ENCODE results near the gene OGFOD2.
"Not testable (repeated sequence)": the region's sequence is repeated elsewhere in the genome, so short reads cannot be mapped to it uniquely, and the experiment has no call there.

The OGFOD2 gene

DNA sequence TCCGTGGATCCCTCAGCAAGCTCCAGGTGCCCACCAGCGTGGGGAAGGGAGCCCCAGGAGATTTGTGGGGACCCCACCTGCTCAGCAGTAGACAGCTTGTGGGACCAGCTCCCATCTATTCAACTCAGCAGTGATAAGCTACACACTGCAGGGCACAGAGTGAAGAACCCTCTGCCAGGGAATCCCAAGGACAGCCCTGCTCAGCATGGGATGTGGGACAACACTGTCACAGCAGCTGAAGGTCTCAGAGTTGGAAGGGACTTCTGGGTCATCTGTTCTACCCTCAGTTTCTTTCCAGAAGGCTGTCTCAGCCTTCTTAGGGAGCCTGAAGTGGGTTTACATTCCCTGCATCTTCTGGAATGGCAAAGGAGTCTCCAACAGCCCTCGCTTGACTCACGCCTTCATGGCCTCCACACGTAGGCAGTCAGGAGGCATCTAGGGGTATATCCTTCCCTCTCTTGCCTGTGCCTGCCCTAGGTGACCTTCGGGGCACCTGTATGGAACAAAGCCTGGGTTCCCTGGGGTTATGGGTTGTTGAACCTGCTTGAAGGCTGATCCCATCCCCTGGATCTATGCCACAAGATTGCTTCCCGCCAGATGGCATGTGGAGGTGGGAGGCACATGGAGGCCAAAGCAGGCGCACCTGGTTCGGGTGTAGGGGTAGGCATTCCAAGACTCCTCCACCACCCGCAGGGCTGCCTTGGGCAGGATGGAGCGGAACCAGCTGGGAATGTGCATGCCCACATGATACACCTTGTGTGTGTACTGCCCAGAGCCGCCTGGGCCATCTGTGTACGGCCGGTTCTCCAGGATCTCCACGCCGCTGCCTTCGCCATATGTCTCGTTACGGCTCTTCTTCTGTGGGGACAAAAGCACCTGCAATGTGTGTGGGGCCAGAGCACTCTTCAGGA is 38.4 kb downstream of the OGFOD2 start:
- H3K27ac Mint-ChIP-seq, result no peak overlapping the region

DNA sequence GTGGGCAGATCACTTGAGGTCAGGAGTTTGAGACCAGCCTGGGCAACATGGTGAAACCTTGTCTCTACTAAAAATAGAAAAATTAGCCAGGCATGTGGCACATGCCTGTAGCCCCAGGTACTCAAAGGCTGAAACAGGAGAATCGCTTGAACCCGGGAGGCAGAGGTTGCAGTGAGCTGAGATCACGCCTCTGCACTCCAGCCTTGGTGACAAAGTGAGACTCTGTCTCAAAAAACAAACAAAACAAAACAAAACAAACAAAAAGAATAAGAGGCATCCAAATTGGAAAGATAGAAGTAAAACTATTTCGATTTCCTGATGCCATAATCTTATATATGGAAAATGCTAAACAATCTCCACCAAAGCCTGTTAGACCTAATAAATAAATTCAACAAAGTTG is 39.4 kb downstream of the OGFOD2 start:
- H3K4me3 Mint-ChIP-seq; H3K4me1 Mint-ChIP-seq; H3K27me3 Mint-ChIP-seq; H3K9me3 Mint-ChIP-seq; H3K36me3 Mint-ChIP-seq (ENCODE audit: low read depth); ATAC-seq; H3K27ac Mint-ChIP-seq; DNase-seq: not testable (repeated sequence)

More for the DNA sequence above, 38.4 kb downstream of the OGFOD2 start:
- Mint-ChIP-seq H3K9me3 (no peaks in the 10 kb centered on the region), H3K4me3 (no peak overlapping the region), H3K27me3 (no peaks in the 10 kb centered on the region), H3K36me3 (ENCODE audit: low read depth) (no peaks in the 10 kb centered on the region), H3K4me1 (no peaks in the 10 kb centered on the region)
- DNase-seq (no peak), ATAC-seq (no peak)

DNA sequence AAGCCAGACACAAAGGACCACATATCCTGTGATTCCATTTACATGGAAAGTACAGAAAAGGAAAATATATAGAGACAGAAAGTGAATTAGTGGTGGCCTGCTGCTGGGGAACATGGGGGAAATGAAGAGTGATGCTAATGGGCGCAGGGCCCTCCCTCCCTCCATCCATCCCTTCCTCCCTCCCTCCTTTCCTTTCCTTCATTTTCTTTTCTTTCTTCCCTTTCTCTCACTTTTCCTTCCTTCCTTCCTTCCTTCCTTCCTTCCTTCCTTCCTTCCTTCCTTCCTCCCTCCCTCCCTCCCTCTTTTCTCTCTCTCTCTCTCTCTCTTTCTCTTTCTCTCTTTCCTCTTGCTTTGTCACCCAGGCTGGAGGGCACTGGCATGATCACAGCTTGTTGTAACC is 42.7 kb downstream of the OGFOD2 start:
- Mint-ChIP-seq H3K9me3 (no peaks in the 10 kb centered on the region), H3K27ac (no peak overlapping the region)
- no peak for DNase-seq

DNA sequence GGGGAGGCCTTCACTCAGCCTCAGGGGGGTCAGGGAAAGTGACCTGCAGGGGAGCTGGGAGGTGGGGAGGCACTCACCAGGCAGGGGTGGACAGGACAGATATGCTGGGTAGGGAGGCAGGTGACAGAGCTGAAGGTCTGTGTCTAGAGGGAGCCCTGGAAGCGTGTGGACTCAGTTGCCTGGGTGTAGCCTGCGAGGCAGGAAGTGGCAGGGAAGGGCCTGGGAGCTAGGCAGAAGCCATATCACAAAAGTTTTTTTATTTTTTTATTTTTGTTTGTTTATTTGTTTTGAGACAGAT is 44.7 kb downstream of the OGFOD2 start:
- no peak for DNase-seq
- H3K27me3 Mint-ChIP-seq, result no peaks in the 10 kb centered on the region
- no peaks in the 10 kb centered on the region for H3K9me3 Mint-ChIP-seq
- H3K4me3 Mint-ChIP-seq, result no peak overlapping the region
- H3K4me1 Mint-ChIP-seq, result peaks cover 19% of the 10 kb centered on the region
- no peak for ATAC-seq
- peak overlapping the region; percentile 6 for H3K27ac Mint-ChIP-seq
- no peaks in the 10 kb centered on the region for H3K36me3 Mint-ChIP-seq (ENCODE audit: low read depth)

More for the DNA sequence above, 42.7 kb downstream of the OGFOD2 start:
- Mint-ChIP-seq H3K36me3 (ENCODE audit: low read depth) (no peaks in the 10 kb centered on the region), H3K4me3 (no peak overlapping the region), H3K27me3 (no peaks in the 10 kb centered on the region), H3K4me1 (peaks cover 4% of the 10 kb centered on the region)
- no peak for ATAC-seq

DNA sequence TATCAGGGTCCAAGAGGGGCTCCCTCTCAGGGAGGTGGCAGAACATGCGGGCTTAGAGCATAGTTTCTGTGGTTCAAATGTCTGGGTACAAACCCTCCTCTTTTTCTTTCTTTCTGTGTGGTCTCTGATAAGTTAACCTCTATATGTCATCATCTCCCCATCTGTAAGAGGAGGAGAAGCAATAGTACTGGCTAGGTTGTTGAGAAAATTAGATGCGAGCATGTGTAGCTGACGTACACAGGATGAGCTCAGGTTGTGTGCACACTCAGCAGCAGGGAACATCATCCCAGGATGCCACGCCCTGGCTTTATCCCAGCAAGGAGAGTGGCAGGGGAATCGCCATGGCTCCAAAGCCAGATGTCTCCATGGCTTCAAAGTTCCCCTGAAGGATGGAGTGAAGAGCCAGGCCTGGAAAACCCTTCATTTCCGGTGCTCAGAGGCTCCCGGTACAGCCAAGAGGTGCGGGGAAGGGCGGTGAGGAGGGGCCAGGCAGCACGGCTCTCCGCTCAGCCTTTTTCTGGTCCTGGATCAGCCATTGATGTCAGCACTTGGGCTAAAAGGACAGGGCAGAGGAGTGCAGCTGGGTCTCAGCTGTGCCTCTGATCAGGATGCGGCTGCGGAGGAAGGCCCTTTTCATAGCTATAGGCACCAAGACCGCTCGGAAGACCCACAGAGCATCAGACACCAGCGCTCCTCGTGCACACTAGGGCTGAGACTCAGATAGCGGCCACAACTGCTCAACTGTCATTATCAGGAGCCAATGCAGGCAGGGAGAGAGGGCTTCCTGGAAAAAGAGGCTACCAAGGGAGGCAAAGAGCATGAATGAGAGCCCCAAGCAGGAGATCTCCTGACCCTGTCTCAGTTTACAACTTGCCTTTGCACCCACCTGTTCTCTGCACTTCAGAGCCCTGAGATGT is 46.9 kb downstream of the OGFOD2 start:
- Mint-ChIP-seq H3K27ac (no peak overlapping the region), H3K4me3 (no peak overlapping the region), H3K27me3 (no peaks in the 10 kb centered on the region), H3K4me1 (peaks cover 29% of the 10 kb centered on the region), H3K9me3 (no peaks in the 10 kb centered on the region), H3K36me3 (ENCODE audit: low read depth) (no peaks in the 10 kb centered on the region)
- DNase-seq, result no peak
- ATAC-seq, result no peak

DNA sequence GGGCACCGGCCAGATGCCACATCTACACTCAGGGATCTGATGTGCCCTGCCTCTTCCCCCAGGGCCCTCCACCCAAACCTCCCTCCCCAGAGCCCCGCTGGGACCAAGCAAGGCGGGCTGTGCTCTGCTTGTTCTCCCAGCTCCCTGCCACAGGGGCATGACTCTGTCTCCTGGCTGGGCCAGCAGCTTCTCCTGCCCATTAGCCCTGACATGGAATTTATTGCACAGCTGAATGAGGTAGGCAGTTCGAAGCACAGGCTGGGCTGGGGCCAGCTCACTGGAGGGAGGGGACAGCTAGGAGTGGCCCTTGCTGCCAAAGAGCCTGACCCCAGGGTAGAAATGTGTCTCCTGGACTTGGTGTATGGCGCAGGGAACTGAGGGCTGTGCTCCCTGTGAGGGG is 47.8 kb downstream of the OGFOD2 start:
- ATAC-seq, result no peak
- H3K27ac Mint-ChIP-seq, result no peak overlapping the region

DNA sequence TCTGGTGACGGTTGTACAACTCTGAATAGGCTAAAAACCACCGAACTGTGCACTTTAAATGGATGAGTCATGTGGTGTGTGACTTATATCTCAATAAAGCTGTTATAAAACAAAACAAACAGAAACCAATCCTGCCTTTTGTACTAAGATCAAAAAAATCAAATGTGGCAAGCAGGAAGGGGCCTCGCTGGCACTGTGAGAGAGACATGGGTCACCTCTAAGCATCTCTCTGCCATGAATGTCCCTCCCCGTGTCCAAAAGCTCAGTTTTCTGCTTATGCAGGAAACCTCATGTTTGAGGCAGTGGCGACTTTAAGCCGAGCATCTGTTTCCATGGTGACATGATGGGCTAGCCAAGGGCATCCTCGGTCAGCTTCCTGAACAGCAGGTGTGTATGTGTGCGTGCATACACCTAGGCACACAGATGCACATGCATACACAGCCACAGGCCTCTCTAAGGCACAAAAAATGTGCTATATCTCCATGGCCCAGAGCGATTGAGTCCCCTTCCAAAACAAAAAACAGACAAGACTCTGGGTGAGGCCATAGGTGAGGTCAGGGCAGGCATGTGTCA is 49.9 kb downstream of the OGFOD2 start:
- H3K27ac Mint-ChIP-seq, result peak overlapping the region; percentile 60
- no peaks in the 10 kb centered on the region for H3K36me3 Mint-ChIP-seq (ENCODE audit: low read depth)
- H3K4me3 Mint-ChIP-seq, result no peak overlapping the region
- H3K27me3 Mint-ChIP-seq, result no peaks in the 10 kb centered on the region
- no peaks in the 10 kb centered on the region for H3K9me3 Mint-ChIP-seq
- H3K4me1 Mint-ChIP-seq, result peaks cover 27% of the 10 kb centered on the region
- ATAC-seq (peak; percentile 90), DNase-seq (peak; percentile 18)

More for the DNA sequence above, 47.8 kb downstream of the OGFOD2 start:
- no peaks in the 10 kb centered on the region for H3K36me3 Mint-ChIP-seq (ENCODE audit: low read depth)
- H3K27me3 Mint-ChIP-seq, result no peaks in the 10 kb centered on the region
- no peak for DNase-seq
- H3K9me3 Mint-ChIP-seq, result no peaks in the 10 kb centered on the region
- no peak overlapping the region for H3K4me3 Mint-ChIP-seq
- peaks cover 29% of the 10 kb centered on the region for H3K4me1 Mint-ChIP-seq

DNA sequence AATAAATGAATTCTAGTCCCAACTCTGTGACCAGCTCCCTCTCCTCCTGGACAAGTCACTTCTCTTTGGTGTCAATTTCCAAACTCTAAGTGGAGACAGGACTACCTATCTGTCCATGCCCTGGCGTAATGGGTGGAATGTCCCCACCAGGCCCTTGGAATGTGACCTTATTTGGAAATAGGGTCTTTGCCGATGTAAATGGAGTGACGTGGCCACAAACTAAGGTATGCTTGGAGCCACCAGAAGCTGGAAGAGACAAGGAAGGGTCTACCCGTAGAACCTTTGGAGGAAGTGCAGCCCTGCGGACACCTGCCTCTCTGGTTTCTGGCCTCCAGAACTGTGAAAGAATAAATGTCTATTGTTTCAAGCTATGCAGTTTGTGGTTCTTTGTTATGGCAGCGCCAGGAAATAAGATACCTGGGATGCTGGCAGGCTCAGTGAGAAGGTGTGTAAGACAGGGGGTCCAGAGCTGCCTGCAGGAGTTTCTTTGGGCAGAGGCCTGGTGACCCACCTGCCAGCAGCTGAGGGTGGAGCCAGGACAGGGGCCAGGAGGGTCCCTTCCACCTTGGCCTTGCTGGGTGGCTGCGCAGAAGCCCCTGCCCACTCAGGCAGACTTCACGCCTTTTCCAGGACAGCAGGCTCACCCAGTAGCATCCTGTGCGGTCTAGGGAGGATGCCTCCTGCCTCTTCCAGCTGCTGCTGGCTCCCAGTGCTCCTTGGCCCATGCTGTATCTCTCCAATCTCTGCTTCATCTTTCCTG is 51.2 kb downstream of the OGFOD2 start:
- Mint-ChIP-seq H3K27me3 (no peaks in the 10 kb centered on the region), H3K9me3 (no peaks in the 10 kb centered on the region), H3K4me3 (no peak overlapping the region), H3K36me3 (ENCODE audit: low read depth) (peaks cover 3% of the 10 kb centered on the region), H3K27ac (no peak overlapping the region), H3K4me1 (peaks cover 27% of the 10 kb centered on the region)
- no peak for ATAC-seq
- DNase-seq, result no peak

DNA sequence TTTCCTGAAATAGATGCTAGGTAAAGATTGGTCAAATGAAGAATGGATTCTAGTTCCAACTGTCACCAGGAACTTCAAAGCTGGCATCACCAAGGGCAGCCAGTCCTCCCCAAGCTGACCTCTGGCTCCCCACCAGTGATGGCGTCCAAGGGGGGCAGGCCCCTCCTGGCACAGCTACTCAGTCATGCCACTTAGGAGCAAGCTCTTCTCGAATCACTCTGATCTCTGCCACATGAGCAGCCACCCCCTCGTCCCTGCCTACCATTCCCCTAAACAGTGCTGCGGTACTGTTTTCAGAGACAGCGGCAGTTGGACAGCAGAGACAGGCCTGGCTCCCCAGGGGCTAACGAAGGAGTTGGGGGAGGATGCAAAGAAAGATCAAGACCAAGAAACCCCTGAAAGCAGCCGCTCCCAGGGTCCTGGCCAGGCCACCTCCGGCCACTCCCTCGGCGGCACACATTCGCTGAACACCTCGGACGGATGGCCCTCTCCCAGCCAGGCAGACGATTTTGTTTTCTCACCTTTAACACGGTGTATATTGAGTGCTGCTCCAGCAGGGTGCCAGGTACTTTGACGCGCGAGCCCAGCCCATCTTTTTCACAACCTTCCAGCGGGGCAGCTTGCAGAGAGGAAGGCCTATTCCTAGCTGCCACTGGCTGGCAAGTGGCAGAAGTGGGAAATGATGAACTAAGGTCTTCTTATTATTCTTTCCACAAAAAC is 52.8 kb downstream of the OGFOD2 start:
- ATAC-seq (no peak), DNase-seq (no peak)
- no peaks in the 10 kb centered on the region for H3K27me3 Mint-ChIP-seq
- H3K9me3 Mint-ChIP-seq, result no peaks in the 10 kb centered on the region
- peaks cover 4% of the 10 kb centered on the region for H3K36me3 Mint-ChIP-seq (ENCODE audit: low read depth)
- H3K27ac Mint-ChIP-seq, result no peak overlapping the region
- no peak overlapping the region for H3K4me3 Mint-ChIP-seq
- H3K4me1 Mint-ChIP-seq, result peaks cover 27% of the 10 kb centered on the region

DNA sequence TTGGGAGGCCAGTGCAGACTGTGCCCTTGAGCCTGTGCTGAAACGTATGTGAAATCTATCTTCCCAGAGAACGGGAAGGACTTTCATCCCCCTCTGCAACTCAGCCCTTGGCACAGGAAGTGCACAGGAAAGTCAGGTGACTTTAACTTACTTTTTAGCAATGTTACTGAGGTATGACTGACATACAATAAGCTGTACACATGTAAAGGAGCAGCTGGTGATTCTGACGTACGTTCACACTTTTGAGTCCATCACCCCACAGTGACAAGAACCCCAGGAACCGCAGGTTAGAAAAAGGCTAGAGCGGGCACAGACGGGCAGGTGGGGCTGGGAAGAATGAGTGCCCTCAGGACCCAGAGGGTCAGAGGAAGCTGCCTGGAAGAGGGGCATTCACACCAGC is 53.4 kb downstream of the OGFOD2 start:
- H3K4me1 Mint-ChIP-seq, result peaks cover 30% of the 10 kb centered on the region
- no peaks in the 10 kb centered on the region for H3K9me3 Mint-ChIP-seq
- H3K27me3 Mint-ChIP-seq, result no peaks in the 10 kb centered on the region
- no peak for DNase-seq
- H3K36me3 Mint-ChIP-seq (ENCODE audit: low read depth), result peaks cover 4% of the 10 kb centered on the region
- no peak overlapping the region for H3K27ac Mint-ChIP-seq
- no peak for ATAC-seq
- H3K4me3 Mint-ChIP-seq, result no peak overlapping the region

DNA sequence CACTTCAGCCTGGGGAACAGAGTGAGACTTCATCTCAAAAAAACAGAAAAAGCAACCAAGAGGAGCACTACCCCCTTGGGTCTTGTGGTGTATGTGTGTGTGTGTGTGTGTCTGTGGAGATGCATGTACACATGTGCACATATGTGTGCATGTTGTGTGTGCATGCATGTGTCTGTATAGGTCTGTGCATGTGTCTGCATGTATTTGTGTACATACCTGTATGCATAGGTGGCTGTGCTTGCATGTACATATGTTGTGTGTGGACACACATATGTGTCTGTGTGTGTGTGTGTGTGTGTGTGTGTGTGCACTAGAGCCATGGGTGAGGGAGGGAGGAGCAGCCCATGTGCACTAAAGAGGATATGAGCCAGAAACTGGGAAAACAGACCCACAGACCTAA is 54.5 kb downstream of the OGFOD2 start:
- Mint-ChIP-seq H3K9me3 (no peaks in the 10 kb centered on the region), H3K36me3 (ENCODE audit: low read depth) (peaks cover 8% of the 10 kb centered on the region), H3K4me3 (no peak overlapping the region), H3K27ac (no peak overlapping the region), H3K27me3 (no peaks in the 10 kb centered on the region), H3K4me1 (peaks cover 30% of the 10 kb centered on the region)
- ATAC-seq (no peak), DNase-seq (no peak)
